ENCODE data around the gene BAZ1A. TPM values are rescaled to one million over a fixed set of nuclear protein-coding genes. Genes with fewer than 3 reads are reported as not detected.

Gene BAZ1A
- total and polyA plus RNA-seq, 2 of the 8 experiments (the other 6 are each of a cell fraction or from before 2014, with no cell fraction given): 8.0 to 23.1 TPM

GRCh38 chr14:34718750-34719304 lies 156.3 kb downstream of the BAZ1A start:
- DNase-seq (ENCODE audit: low read depth in 1 of 2, low spot score in 2 of 2) (no peak), FAIRE-seq (no peak)
- H3K56ac ChIP-seq (replicated peaks; ENCODE audit: insufficient read length, low read depth, low read length): no peak overlapping the region
- no peak overlapping the region for H3K4me3 ChIP-seq (ENCODE audit: extremely low read depth in 1 of 4, insufficient read depth in 2 of 4, low read depth in 3 of 4, low read length in 4 of 4)
- H3K4ac ChIP-seq (replicated peaks; ENCODE audit: insufficient read length, low read depth, low read length): no peak overlapping the region
- H4K5ac ChIP-seq (ENCODE audit: insufficient read length, low read depth, low read length): no peak overlapping the region
- H2BK15ac ChIP-seq (ENCODE audit: low read length): no peak overlapping the region
- no peak overlapping the region for H3K27ac ChIP-seq (ENCODE audit: low read depth, low read length)
- H3K14ac ChIP-seq (ENCODE audit: insufficient read length): no peak overlapping the region
- no peaks in the 10 kb centered on the region for H3K79me2 ChIP-seq (ENCODE audit: control insufficient read depth in 1 of 2, insufficient read depth in 2 of 2, low read length in 2 of 2)
- H4K91ac ChIP-seq (replicated peaks; ENCODE audit: insufficient read length, low read length): no peak overlapping the region
- no peaks in the 10 kb centered on the region for H3K36me3 ChIP-seq (ENCODE audit: control insufficient read depth in 2 of 4, insufficient read depth in 4 of 4, low read length in 3 of 4)
- no peaks in the 10 kb centered on the region for H4K20me1 ChIP-seq (replicated peaks in 1 of 2; ENCODE audit: control insufficient read depth in 1 of 2, insufficient read depth in 2 of 2, low read length in 2 of 2)
- H3K23me2 ChIP-seq (ENCODE audit: low read depth, low read length): no peaks in the 10 kb centered on the region; the same call in 1 of the 2 replicates
- no peak overlapping the region for H3K23ac ChIP-seq (ENCODE audit: insufficient read length)
- H3K9me3 ChIP-seq (ENCODE audit: insufficient read depth in 2 of 2, low read depth in 1 of 2, low read length in 1 of 2): no peaks in the 10 kb centered on the region
- H3K4me1 ChIP-seq (replicated peaks in 1 of 4; ENCODE audit: control insufficient read depth in 3 of 4, insufficient read depth in 4 of 4, low read length in 3 of 4): no peaks in the 10 kb centered on the region
- 83% methylated on average over 3 of the region's 4 CpGs; no CpG with 5 or more reads in 1 of the 2 experiments for WGBS, 2 experiments (ENCODE audit: extremely low coverage in 1 of 2, insufficient coverage in 1 of 2, insufficient read length in 1 of 2, insufficient replicate concordance in 2 of 2, low coverage in 1 of 2, low lambda C conversion rate in 2 of 2, missing lambda C conversion rate in 1 of 2)
- no peak overlapping the region for H3K9ac ChIP-seq (replicated peaks in 1 of 4; ENCODE audit: extremely low read depth in 1 of 4, low read depth in 3 of 4, low read length in 3 of 4)
- no peak overlapping the region for H2AK5ac ChIP-seq (ENCODE audit: low read depth, low read length)
- H2BK12ac ChIP-seq (ENCODE audit: low read depth, low read length): no peak overlapping the region
- H2BK120ac ChIP-seq (replicated peaks; ENCODE audit: low read depth, low read length): no peak overlapping the region
- CTCF ChIA-PET (ENCODE audit: partially characterized antibody): interaction anchor here (1.7 kb wide), 1 partner anchor 46 kb away, joined by 8 read pairs; no protein-coding TSS in a partner anchor
- no peaks in the 10 kb centered on the region for H3K79me1 ChIP-seq (ENCODE audit: low read depth, low read length)
- no peak overlapping the region for H3K4me2 ChIP-seq (ENCODE audit: insufficient read depth in 1 of 2, low read depth in 2 of 2, low read length in 2 of 2)
- H3K27me3 ChIP-seq (replicated peaks in 1 of 4; ENCODE audit: control insufficient read depth in 3 of 4, extremely low read depth in 1 of 4, insufficient read depth in 3 of 4, low read length in 3 of 4): peaks cover 0 to 4% (median 0%) of the 10 kb centered on the region in 4 experiments; a peak in 3 of 7 replicates
- H4K8ac ChIP-seq (ENCODE audit: extremely low read depth, insufficient read depth, low read length): no peak overlapping the region
- H2BK20ac ChIP-seq (ENCODE audit: low read length): no peak overlapping the region
- no peak overlapping the region for H3K18ac ChIP-seq (ENCODE audit: extremely low read depth, low read length)
- no peak overlapping the region for H2AFZ ChIP-seq (ENCODE audit: low read length)
- no peak overlapping the region for H2BK5ac ChIP-seq (ENCODE audit: low read depth, low read length)
- POLR2A ChIA-PET (ENCODE audit: partially characterized antibody): interaction anchor here (1.5 kb wide), 1 partner anchor 25 kb away, joined by 3 read pairs; no protein-coding TSS in a partner anchor
- TF ChIP-seq FOSL1 (IDR thresholded peaks at IDR 0.05; ENCODE audit: insufficient read depth, low read depth, low read length) (no peak), CBX8 (IDR thresholded peaks at IDR 0.05; ENCODE audit: borderline replicate concordance, low read depth, low read length) (no peak), POLR2AphosphoS5 (IDR thresholded peaks at IDR 0.05; ENCODE audit: low read depth, low read length) (no peak), TEAD4 (IDR thresholded peaks at IDR 0.05; ENCODE audit: low read depth, low read length) (no peak), USF2 (IDR thresholded peaks at IDR 0.05; ENCODE audit: low read length) (no peak), RNF2 (IDR thresholded peaks at IDR 0.05; ENCODE audit: borderline replicate concordance, low read depth, low read length, missing control alignments, poor library complexity, severe bottlenecking) (no peak), CEBPB (IDR thresholded peaks at IDR 0.05; ENCODE audit: low read depth, low read length) (no peak), JUND (IDR thresholded peaks at IDR 0.05; ENCODE audit: low read length) (no peak), TCF12 (IDR thresholded peaks at IDR 0.05; ENCODE audit: low read depth, low read length) (no peak), KDM1A (IDR thresholded peaks at IDR 0.05; ENCODE audit: borderline replicate concordance, low read length) (no peak), TAF1 (IDR thresholded peaks at IDR 0.05; ENCODE audit: low read depth, low read length) (no peak)
- TF ChIP-seq, protein P1, sequence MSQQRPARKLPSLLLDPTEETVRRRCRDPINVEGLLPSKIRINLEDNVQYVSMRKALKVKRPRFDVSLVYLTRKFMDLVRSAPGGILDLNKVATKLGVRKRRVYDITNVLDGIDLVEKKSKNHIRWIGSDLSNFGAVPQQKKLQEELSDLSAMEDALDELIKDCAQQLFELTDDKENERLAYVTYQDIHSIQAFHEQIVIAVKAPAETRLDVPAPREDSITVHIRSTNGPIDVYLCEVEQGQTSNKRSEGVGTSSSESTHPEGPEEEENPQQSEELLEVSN (IDR thresholded peaks at IDR 0.05): no peak
